HG03095 (cell line): ENCODE results near the gene SAA2.
A peak's percentile ranks its signal among the peaks of the same experiment; 100 is the strongest.
"Not testable (repeated sequence)": the region's sequence is repeated elsewhere in the genome, so short reads cannot be mapped to it uniquely, and the experiment has no call there.

ENCODE experiments used
- ATAC-seq: cut with Tn5 transposase; IDR thresholded peaks from one replicate; pipeline ENCODE4 v1.9.1; 2021; ENCODE audit warnings: moderate library complexity; ENCODE audit not compliant: unreplicated experiment

SAA2 gene

GRCh38 chr11:18248561-18248960, at the start of gene SAA2:
Gene SAA2 (minus strand): TSS chr11:18248668. CDS start chr11:18248011, 657 bp downstream.
- ATAC-seq, result no peak

GRCh38 chr11:18295316-18295715, 46.8 kb upstream of the SAA2 start:
- ATAC-seq, result no peak

GRCh38 chr11:18294862-18295261, 46.4 kb upstream of the SAA2 start:
- no peak for ATAC-seq

- ATAC-seq, result no peak
Observed at GRCh38 chr11:18288911-18289310, 40.4 kb upstream of the SAA2 start.

GRCh38 chr11:18285841-18286240, 37.4 kb upstream of the SAA2 start:
- no peak for ATAC-seq

GRCh38 chr11:18282626-18283025, 34.2 kb upstream of the SAA2 start:
- ATAC-seq, result no peak

- peak; percentile 94 for ATAC-seq
Observed at GRCh38 chr11:18280438-18281045, 32.1 kb upstream of the SAA2 start.

- ATAC-seq, result no peak
Observed at GRCh38 chr11:18277565-18278271, 29.2 kb upstream of the SAA2 start.

GRCh38 chr11:18271206-18271605, 22.7 kb upstream of the SAA2 start:
- ATAC-seq, result no peak

- no peak for ATAC-seq
Observed at GRCh38 chr11:18270102-18270501, 21.6 kb upstream of the SAA2 start.

GRCh38 chr11:18269252-18269651, 20.8 kb upstream of the SAA2 start:
- not testable (repeated sequence) for ATAC-seq

GRCh38 chr11:18267335-18268133, 19.1 kb upstream of the SAA2 start:
- peak; percentile 43 for ATAC-seq

GRCh38 chr11:18265949-18266348, 17.5 kb upstream of the SAA2 start, which contains the start of gene SAA1:
Gene SAA1 (plus strand): TSS chr11:18266264. CDS start chr11:18266888, 624 bp downstream.
- no peak for ATAC-seq

GRCh38 chr11:18264677-18265555, 16.4 kb upstream of the SAA2 start:
- no peak for ATAC-seq

GRCh38 chr11:18264035-18264434, 15.6 kb upstream of the SAA2 start:
- no peak for ATAC-seq

GRCh38 chr11:18262681-18263350, 14.3 kb upstream of the SAA2 start:
- not testable (repeated sequence) for ATAC-seq

GRCh38 chr11:18261721-18262120, 13.3 kb upstream of the SAA2 start:
- no peak for ATAC-seq

GRCh38 chr11:18259259-18259658, 10.8 kb upstream of the SAA2 start:
- ATAC-seq, result no peak

- no peak for ATAC-seq
Observed at GRCh38 chr11:18254781-18255361, 6.4 kb upstream of the SAA2 start.
